Uterus (tissue), 4 donors: Measurements from ENCODE around the gene CCDC148. TPM values are rescaled to one million over a fixed set of nuclear protein-coding genes. Genes with fewer than 3 reads are reported as not detected.

Experiments
- DNase-seq, 2 donors: peaks; one replicate each; pipeline ENCODE4 v3.0.0-alpha.2; 2019 to 2020
- H3K27ac ChIP-seq, 2 donors: fragments of 200-600 bp; sonication (generic); 1 replicate in 1 of 2; 2 replicates in 1 of 2; pipeline ENCODE4 v1.5.1; 2016 to 2018
- H3K27me3 ChIP-seq, 2 donors: fragments of 200-600 bp; sonication (generic); one replicate each; pipeline ENCODE4 v1.5.1; 2018 to 2019; ENCODE audit warnings: control low read depth in 1 of 2
- H3K36me3 ChIP-seq, 2 donors: fragments of 200-600 bp; sonication (generic); one replicate each; pipeline ENCODE4 v1.5.1; 2019; ENCODE audit warnings: control low read depth in 1 of 2
- H3K4me1 ChIP-seq, 2 donors: fragments of 200-600 bp; sonication (generic); one replicate each; pipeline ENCODE4 v1.5.1; 2018 to 2019; ENCODE audit warnings: control low read depth in 1 of 2
- H3K4me3 ChIP-seq, 2 donors: fragments of 200-600 bp; sonication (generic); 1 replicate in 1 of 2; 2 replicates in 1 of 2; pipeline ENCODE4 v1.5.1; 2018 to 2019; ENCODE audit warnings: mild to moderate bottlenecking in 1 of 2
- H3K9me3 ChIP-seq, 2 donors: fragments of 200-600 bp; sonication (generic); one replicate each; pipeline ENCODE4 v1.5.1; 2019; ENCODE audit warnings: control low read depth in 1 of 2
- POLR2A ChIP-seq, 2 donors: fragments of 450-650 bp; IDR thresholded peaks; one replicate each; pipeline ENCODE4 v1.6.1; 2016; ENCODE audit warnings: antibody characterized with exemption in 2 of 2, mild to moderate bottlenecking in 1 of 2, moderate library complexity in 1 of 2
- intact Hi-C: fragments of 100-400 bp; cut with DNase I; formaldehyde crosslinking; loops from one replicate; pipeline ENCODE4 v1.15.1; 2023; ENCODE audit warnings: low total_unique reads
- total RNA-seq, 4 donors: library from RNA; depleted of rRNA in 3 of 4; stranded (reverse); fragments of >200 nt in 3 of 4; gene quantifications; one replicate each; pipeline versions ENCODE4 v1.1.0 to v1.2.4, GENCODE V29; 2014 to 2023
- TF ChIP-seq, protein P1 (sequence below), 4 experiments: fragments of 200-600 bp in 2 of 4; fragments of 450-650 bp in 2 of 4; sonication (generic) in 2 of 4; IDR thresholded peaks; one replicate each; pipeline ENCODE4 v1.5.1; 2016 to 2019; ENCODE audit warnings: antibody characterized with exemption in 4 of 4, mild to moderate bottlenecking in 2 of 4, moderate library complexity in 1 of 4
- donor health status: DM: yes; HTN: yes; CAD: no.

CCDC148 gene
- total RNA-seq, 4 donors from 2014 or later = 0.77 to 9.7 (median 3.0) TPM; not detected in 1

- no peaks in the 10 kb centered on the region for H3K36me3 ChIP-seq
- DNase-seq = no peak
- no peak for TF ChIP-seq POLR2A (IDR thresholded peaks at IDR 0.05)
- TF ChIP-seq, protein P1, sequence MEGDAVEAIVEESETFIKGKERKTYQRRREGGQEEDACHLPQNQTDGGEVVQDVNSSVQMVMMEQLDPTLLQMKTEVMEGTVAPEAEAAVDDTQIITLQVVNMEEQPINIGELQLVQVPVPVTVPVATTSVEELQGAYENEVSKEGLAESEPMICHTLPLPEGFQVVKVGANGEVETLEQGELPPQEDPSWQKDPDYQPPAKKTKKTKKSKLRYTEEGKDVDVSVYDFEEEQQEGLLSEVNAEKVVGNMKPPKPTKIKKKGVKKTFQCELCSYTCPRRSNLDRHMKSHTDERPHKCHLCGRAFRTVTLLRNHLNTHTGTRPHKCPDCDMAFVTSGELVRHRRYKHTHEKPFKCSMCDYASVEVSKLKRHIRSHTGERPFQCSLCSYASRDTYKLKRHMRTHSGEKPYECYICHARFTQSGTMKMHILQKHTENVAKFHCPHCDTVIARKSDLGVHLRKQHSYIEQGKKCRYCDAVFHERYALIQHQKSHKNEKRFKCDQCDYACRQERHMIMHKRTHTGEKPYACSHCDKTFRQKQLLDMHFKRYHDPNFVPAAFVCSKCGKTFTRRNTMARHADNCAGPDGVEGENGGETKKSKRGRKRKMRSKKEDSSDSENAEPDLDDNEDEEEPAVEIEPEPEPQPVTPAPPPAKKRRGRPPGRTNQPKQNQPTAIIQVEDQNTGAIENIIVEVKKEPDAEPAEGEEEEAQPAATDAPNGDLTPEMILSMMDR (IDR thresholded peaks at IDR 0.05) = no peak
- no peaks in the 10 kb centered on the region for H3K4me1 ChIP-seq
- H3K9me3 ChIP-seq = no peaks in the 10 kb centered on the region
- H3K27ac ChIP-seq = no peak overlapping the region
- no peaks in the 10 kb centered on the region for H3K27me3 ChIP-seq
- H3K4me3 ChIP-seq = no peak overlapping the region
- intact Hi-C loops = no loop called here
Observed at GRCh38 chr2:158134055-158134454, 322.5 kb downstream of the CCDC148 start.

GRCh38 chr2:158131919-158132566, 324.5 kb downstream of the CCDC148 start:
- Histone ChIP-seq H3K4me1 (no peaks in the 10 kb centered on the region), H3K9me3 (no peaks in the 10 kb centered on the region), H3K36me3 (no peaks in the 10 kb centered on the region), H3K4me3 (no peak overlapping the region), H3K27ac (no peak overlapping the region), H3K27me3 (no peaks in the 10 kb centered on the region)
- no peak for TF ChIP-seq POLR2A (IDR thresholded peaks at IDR 0.05)
- TF ChIP-seq, protein P1 (IDR thresholded peaks at IDR 0.05) = no peak
- intact Hi-C loops = no loop called here
- DNase-seq = no peak

GRCh38 chr2:158131483-158131912, 325.1 kb downstream of the CCDC148 start:
- DNase-seq = no peak
- no peak overlapping the region for H3K27ac ChIP-seq
- no peak for TF ChIP-seq POLR2A (IDR thresholded peaks at IDR 0.05)
- TF ChIP-seq, protein P1 (IDR thresholded peaks at IDR 0.05) = no peak
- intact Hi-C loops = no loop called here
- no peaks in the 10 kb centered on the region for H3K9me3 ChIP-seq
- H3K4me3 ChIP-seq = no peak overlapping the region
- H3K36me3 ChIP-seq = no peaks in the 10 kb centered on the region
- H3K27me3 ChIP-seq = no peaks in the 10 kb centered on the region
- H3K4me1 ChIP-seq = no peaks in the 10 kb centered on the region

DNA sequence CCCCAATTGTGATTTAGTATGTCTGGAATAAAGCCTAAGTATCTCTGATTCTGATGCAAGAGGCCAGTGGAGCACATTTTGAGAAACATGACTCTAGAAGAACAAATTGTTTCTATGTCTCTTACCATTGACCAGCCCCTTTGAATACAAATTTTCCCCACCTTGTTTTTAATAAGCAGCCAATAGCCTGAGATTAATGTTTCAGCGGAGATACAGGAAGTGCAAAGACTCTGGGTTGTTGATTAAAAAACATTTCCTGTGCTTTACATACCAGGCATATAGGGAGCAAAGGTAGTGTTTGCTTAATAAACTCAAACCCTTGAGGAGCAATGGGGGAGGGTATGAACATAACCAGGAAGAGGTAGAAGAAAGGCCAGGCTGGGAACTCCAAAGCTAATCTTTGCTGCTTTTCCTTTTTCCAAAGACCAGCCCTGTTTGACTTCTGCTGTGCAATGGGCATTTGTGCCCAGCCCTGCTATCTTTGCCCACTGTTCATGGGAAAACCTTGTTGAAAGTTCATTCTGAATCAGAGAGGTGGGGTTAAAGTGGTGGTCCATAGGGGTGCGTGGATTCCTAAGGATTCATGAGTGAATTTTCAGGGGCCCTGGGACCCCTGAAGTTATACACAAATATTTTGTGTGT, 325.6 kb downstream of the CCDC148 start:
- TF ChIP-seq POLR2A (IDR thresholded peaks at IDR 0.05) = no peak
- TF ChIP-seq, protein P1 (IDR thresholded peaks at IDR 0.05) = no peak
- intact Hi-C loops = no loop called here
- H3K4me1 ChIP-seq = no peaks in the 10 kb centered on the region
- no peak overlapping the region for H3K27ac ChIP-seq
- no peak for DNase-seq
- H3K36me3 ChIP-seq = no peaks in the 10 kb centered on the region
- H3K9me3 ChIP-seq = no peaks in the 10 kb centered on the region
- no peaks in the 10 kb centered on the region for H3K27me3 ChIP-seq
- H3K4me3 ChIP-seq = no peak overlapping the region

- H3K4me3 ChIP-seq = no peak overlapping the region
- H3K9me3 ChIP-seq = no peaks in the 10 kb centered on the region
- no peak overlapping the region for H3K27ac ChIP-seq
- no peaks in the 10 kb centered on the region for H3K4me1 ChIP-seq
- no peak for TF ChIP-seq POLR2A (IDR thresholded peaks at IDR 0.05)
- TF ChIP-seq, protein P1 (IDR thresholded peaks at IDR 0.05) = no peak
- H3K27me3 ChIP-seq = no peaks in the 10 kb centered on the region
- DNase-seq = no peak
- H3K36me3 ChIP-seq = no peaks in the 10 kb centered on the region
- intact Hi-C loops = no loop called here
Observed at GRCh38 chr2:158129037-158129436, 327.5 kb downstream of the CCDC148 start.
